ENCODE data around the gene ZBTB42. TPM values are rescaled to one million over a fixed set of nuclear protein-coding genes. Genes with fewer than 3 reads are reported as not detected.

The ZBTB42 gene
- total RNA-seq, 1 experiment from 2014 or later, result 6.4 TPM

GRCh38 chr14:104767634-104767918, 33.3 kb upstream of the ZBTB42 start (continued):
- TF ChIP-seq, protein P1, sequence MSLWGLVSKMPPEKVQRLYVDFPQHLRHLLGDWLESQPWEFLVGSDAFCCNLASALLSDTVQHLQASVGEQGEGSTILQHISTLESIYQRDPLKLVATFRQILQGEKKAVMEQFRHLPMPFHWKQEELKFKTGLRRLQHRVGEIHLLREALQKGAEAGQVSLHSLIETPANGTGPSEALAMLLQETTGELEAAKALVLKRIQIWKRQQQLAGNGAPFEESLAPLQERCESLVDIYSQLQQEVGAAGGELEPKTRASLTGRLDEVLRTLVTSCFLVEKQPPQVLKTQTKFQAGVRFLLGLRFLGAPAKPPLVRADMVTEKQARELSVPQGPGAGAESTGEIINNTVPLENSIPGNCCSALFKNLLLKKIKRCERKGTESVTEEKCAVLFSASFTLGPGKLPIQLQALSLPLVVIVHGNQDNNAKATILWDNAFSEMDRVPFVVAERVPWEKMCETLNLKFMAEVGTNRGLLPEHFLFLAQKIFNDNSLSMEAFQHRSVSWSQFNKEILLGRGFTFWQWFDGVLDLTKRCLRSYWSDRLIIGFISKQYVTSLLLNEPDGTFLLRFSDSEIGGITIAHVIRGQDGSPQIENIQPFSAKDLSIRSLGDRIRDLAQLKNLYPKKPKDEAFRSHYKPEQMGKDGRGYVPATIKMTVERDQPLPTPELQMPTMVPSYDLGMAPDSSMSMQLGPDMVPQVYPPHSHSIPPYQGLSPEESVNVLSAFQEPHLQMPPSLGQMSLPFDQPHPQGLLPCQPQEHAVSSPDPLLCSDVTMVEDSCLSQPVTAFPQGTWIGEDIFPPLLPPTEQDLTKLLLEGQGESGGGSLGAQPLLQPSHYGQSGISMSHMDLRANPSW (CRISPR knock-in tag; conservative IDR thresholded peaks at IDR 0.05; ENCODE audit: low read depth), result no peak

DNA sequence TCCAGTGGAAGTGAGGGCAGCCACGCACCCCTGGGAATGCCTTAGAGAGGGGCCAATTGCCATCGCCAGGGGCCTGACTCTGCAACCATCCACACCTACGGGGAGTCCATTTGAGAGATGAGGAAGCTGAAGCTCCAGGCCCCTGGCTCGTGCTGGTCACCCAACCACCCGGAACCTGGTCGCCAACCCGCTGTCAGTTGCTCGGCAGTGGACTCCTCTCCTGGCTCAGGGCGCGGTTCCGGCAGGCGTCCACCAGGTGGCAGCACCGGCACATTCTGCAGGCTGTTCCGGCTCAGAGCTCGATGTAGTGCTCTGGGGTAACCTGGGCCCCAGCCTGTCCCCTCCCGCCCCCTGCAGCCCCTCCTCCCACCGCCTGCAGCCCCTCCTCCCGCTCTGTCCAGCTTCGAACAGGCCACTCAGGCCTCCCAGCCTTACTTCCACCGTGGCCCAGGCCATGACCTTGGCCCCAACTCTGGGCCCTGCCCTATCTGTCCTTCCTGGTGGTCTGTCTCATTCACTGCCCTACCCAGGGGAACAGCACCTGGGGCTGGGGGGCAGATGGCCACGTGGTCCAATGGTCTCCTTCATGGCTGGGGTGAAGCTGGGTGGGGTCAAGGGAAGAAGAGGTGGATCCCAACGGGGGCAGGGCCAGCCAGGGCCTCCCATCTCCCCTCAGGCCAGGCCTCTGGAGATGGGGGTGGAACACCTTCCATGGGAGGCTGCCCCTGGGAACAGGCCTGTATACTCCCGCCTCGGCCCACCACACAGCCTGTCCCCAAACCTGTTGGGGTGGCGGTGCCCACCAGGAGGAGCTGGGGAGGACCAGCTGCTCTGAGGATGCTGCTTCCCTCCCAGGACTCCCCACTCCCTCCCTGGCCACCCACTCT, 32.2 kb upstream of the ZBTB42 start:
- ATAC-seq, result peak; percentile 86
- POLR2A ChIA-PET, result interaction anchor here (1.0 to 1.9 kb wide), 6 partner anchors 9 to 96 kb away, joined by 3 to 10 read pairs (median 4); partner anchors contain the start of genes CEP170B, SIVA1 and ZBTB42
- TF ChIP-seq, protein P2, sequence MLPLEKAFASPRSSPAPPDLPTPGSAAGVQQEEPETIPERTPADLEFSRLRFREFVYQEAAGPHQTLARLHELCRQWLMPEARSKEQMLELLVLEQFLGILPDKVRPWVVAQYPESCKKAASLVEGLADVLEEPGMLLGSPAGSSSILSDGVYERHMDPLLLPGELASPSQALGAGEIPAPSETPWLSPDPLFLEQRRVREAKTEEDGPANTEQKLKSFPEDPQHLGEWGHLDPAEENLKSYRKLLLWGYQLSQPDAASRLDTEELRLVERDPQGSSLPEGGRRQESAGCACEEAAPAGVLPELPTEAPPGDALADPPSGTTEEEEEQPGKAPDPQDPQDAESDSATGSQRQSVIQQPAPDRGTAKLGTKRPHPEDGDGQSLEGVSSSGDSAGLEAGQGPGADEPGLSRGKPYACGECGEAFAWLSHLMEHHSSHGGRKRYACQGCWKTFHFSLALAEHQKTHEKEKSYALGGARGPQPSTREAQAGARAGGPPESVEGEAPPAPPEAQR (CRISPR knock-in tag; IDR thresholded peaks at IDR 0.05), result no peak
- no peak for TF ChIP-seq NFYB (CRISPR knock-in tag; conservative IDR thresholded peaks at IDR 0.05; ENCODE audit: low read depth)
- TF ChIP-seq FOXP1 (CRISPR knock-in tag; IDR thresholded peaks at IDR 0.05; ENCODE audit: borderline replicate concordance), result no peak
- no peak for TF ChIP-seq TP53 (CRISPR knock-in tag; IDR thresholded peaks at IDR 0.05)
- no peak for TF ChIP-seq ZNF416 (CRISPR knock-in tag; IDR thresholded peaks at IDR 0.05)
- no peak for TF ChIP-seq ZNF317 (CRISPR knock-in tag; IDR thresholded peaks at IDR 0.05; ENCODE audit: borderline replicate concordance, low read depth)
- no peak for TF ChIP-seq ATF1 (CRISPR knock-in tag; IDR thresholded peaks at IDR 0.05)
- TF ChIP-seq, protein P3, sequence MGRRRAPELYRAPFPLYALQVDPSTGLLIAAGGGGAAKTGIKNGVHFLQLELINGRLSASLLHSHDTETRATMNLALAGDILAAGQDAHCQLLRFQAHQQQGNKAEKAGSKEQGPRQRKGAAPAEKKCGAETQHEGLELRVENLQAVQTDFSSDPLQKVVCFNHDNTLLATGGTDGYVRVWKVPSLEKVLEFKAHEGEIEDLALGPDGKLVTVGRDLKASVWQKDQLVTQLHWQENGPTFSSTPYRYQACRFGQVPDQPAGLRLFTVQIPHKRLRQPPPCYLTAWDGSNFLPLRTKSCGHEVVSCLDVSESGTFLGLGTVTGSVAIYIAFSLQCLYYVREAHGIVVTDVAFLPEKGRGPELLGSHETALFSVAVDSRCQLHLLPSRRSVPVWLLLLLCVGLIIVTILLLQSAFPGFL (CRISPR knock-in tag; IDR thresholded peaks at IDR 0.05; ENCODE audit: borderline replicate concordance), result no peak
- TF ChIP-seq TEAD1 (CRISPR knock-in tag; IDR thresholded peaks at IDR 0.05), result no peak
- TF ChIP-seq CTCF (IDR thresholded peaks at IDR 0.05), result peak; percentile 90
- no peak for TF ChIP-seq KAT7 (CRISPR knock-in tag; IDR thresholded peaks at IDR 0.05; ENCODE audit: borderline replicate concordance)
- TF ChIP-seq ZNF263 (CRISPR knock-in tag; IDR thresholded peaks at IDR 0.05; ENCODE audit: low read depth), result peak; percentile 50
- TF ChIP-seq, protein P4, sequence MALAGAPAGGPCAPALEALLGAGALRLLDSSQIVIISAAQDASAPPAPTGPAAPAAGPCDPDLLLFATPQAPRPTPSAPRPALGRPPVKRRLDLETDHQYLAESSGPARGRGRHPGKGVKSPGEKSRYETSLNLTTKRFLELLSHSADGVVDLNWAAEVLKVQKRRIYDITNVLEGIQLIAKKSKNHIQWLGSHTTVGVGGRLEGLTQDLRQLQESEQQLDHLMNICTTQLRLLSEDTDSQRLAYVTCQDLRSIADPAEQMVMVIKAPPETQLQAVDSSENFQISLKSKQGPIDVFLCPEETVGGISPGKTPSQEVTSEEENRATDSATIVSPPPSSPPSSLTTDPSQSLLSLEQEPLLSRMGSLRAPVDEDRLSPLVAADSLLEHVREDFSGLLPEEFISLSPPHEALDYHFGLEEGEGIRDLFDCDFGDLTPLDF (CRISPR knock-in tag; IDR thresholded peaks at IDR 0.05), result no peak
- TF ChIP-seq CREB1 (CRISPR knock-in tag; IDR thresholded peaks at IDR 0.05), result no peak
- TF ChIP-seq, protein P5, sequence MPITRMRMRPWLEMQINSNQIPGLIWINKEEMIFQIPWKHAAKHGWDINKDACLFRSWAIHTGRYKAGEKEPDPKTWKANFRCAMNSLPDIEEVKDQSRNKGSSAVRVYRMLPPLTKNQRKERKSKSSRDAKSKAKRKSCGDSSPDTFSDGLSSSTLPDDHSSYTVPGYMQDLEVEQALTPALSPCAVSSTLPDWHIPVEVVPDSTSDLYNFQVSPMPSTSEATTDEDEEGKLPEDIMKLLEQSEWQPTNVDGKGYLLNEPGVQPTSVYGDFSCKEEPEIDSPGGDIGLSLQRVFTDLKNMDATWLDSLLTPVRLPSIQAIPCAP (CRISPR knock-in tag; IDR thresholded peaks at IDR 0.05), result no peak
- TF ChIP-seq MYBL2 (CRISPR knock-in tag; IDR thresholded peaks at IDR 0.05), result no peak
- TF ChIP-seq, protein P6, sequence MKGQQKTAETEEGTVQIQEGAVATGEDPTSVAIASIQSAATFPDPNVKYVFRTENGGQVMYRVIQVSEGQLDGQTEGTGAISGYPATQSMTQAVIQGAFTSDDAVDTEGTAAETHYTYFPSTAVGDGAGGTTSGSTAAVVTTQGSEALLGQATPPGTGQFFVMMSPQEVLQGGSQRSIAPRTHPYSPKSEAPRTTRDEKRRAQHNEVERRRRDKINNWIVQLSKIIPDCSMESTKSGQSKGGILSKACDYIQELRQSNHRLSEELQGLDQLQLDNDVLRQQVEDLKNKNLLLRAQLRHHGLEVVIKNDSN (CRISPR knock-in tag; IDR thresholded peaks at IDR 0.05), result peak; percentile 89
- no peak for TF ChIP-seq GABPB1 (CRISPR knock-in tag; IDR thresholded peaks at IDR 0.05)
- no peak for TF ChIP-seq CBFB (CRISPR knock-in tag; IDR thresholded peaks at IDR 0.05; ENCODE audit: low read depth)
- no peak for TF ChIP-seq SMAD4 (CRISPR knock-in tag; IDR thresholded peaks at IDR 0.05)
- TF ChIP-seq, protein P7, sequence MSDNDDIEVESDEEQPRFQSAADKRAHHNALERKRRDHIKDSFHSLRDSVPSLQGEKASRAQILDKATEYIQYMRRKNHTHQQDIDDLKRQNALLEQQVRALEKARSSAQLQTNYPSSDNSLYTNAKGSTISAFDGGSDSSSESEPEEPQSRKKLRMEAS (CRISPR knock-in tag; IDR thresholded peaks at IDR 0.05), result peak; percentile 85
- TF ChIP-seq, protein P8, sequence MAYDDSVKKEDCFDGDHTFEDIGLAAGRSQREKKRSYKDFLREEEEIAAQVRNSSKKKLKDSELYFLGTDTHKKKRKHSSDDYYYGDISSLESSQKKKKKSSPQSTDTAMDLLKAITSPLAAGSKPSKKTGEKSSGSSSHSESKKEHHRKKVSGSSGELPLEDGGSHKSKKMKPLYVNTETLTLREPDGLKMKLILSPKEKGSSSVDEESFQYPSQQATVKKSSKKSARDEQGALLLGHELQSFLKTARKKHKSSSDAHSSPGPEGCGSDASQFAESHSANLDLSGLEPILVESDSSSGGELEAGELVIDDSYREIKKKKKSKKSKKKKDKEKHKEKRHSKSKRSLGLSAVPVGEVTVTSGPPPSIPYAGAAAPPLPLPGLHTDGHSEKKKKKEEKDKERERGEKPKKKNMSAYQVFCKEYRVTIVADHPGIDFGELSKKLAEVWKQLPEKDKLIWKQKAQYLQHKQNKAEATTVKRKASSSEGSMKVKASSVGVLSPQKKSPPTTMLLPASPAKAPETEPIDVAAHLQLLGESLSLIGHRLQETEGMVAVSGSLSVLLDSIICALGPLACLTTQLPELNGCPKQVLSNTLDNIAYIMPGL (CRISPR knock-in tag; IDR thresholded peaks at IDR 0.05), result peak; percentile 17; the same call in 1 of the 2 replicates

More for the DNA sequence above, 32.2 kb upstream of the ZBTB42 start:
- Mint-ChIP-seq H3K27ac (peak overlapping the region; percentile 81), H3K4me1 (peaks cover 17% of the 10 kb centered on the region), H3K36me3 (peaks cover 34% of the 10 kb centered on the region), H3K9me3 (peaks cover 17% of the 10 kb centered on the region), H3K4me3 (peak overlapping the region; percentile 56), H3K27me3 (ENCODE audit: low read depth) (no peaks in the 10 kb centered on the region; the same call in 1 of the 2 replicates)
- CTCF ChIA-PET, result interaction anchor here (0.5 to 1.9 kb wide), 63 partner anchors 9 to 998 kb away, joined by 3 to 164 read pairs (median 5); partner anchors contain the start of genes AKT1, CEP170B, SIVA1 and TMEM179
- peak; percentile 99 for DNase-seq (ENCODE audit: low spot score)

Data from WTC11 (cell line).